ENCODE data around the gene SLC4A1.

Gene SLC4A1

DNA sequence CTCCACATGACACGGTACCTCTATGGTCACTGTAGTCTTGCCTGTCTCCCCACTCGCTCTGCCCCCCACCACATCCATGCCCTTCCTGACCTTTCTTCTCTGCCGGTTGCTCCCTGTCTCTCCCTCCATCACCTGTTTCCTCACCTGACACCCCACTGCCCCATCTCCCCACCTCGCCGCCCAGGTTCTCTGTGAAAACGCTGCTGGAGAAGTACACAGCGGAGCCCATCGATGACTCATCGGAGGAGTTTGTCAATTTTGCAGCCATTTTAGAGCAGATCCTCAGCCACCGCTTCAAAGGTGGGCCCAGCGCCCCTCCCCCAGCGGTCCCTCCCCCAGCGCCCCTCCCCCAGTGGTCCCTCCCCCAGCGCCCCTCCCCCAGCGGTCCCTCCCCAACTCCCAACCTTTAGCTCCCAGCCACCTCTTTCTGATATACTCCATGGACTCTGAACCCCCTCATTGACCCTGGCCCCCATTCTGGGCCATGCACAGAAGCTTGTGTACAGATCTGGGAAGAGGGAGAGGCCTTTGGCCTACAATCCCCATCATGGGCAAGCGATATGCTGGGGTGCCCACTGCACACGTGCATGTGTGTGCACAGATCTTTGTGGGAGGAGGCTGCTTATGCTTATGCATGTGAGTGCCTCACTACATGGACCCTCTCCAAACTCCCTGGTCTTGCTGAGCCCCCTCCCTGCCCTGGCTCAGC lies 44.6 kb upstream of the SLC4A1 start:
- H3K4me3 ChIP-seq (ENCODE audit: low read length) = no peak overlapping the region
- DNase-seq (ENCODE audit: low read depth) = no peak
- TF ChIP-seq, protein P1, sequence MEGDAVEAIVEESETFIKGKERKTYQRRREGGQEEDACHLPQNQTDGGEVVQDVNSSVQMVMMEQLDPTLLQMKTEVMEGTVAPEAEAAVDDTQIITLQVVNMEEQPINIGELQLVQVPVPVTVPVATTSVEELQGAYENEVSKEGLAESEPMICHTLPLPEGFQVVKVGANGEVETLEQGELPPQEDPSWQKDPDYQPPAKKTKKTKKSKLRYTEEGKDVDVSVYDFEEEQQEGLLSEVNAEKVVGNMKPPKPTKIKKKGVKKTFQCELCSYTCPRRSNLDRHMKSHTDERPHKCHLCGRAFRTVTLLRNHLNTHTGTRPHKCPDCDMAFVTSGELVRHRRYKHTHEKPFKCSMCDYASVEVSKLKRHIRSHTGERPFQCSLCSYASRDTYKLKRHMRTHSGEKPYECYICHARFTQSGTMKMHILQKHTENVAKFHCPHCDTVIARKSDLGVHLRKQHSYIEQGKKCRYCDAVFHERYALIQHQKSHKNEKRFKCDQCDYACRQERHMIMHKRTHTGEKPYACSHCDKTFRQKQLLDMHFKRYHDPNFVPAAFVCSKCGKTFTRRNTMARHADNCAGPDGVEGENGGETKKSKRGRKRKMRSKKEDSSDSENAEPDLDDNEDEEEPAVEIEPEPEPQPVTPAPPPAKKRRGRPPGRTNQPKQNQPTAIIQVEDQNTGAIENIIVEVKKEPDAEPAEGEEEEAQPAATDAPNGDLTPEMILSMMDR (conservative IDR thresholded peaks at IDR 0.05; ENCODE audit: low read depth, low read length) = no peak

DNA sequence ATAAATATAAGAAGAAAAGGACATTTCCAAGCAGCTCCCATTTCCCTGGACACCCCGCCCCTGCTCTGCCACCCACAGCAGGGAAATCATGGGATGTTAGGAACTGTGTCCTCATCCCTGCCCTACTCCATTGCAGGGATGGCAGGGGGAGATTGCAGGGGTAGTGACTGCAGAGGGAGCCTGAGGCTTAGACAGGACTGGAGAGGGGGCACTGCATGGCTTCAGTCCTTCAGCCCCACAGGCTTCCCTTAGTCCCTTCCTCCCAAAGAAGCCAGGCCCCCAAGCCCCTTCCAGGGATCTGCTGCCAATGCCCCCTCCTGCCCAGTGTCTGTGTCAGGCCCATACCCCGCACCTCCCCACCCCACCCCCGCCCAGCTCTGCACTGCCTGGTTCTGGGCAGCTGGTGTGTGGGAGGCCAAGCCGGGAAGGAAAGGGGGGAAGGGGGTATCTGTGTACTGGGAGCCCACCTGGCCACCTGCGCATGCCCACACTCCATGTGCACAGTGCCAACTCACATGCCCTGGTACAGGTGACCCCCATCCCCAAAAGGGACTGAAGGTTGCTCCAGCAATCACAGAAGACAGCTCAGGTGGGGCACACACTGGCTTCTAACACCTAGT lies 43.7 kb upstream of the SLC4A1 start:
- TF ChIP-seq, protein P1 (conservative IDR thresholded peaks at IDR 0.05; ENCODE audit: low read depth, low read length) = no peak
- no peak for DNase-seq (ENCODE audit: low read depth)
- no peak overlapping the region for H3K4me3 ChIP-seq (ENCODE audit: low read length)

DNA sequence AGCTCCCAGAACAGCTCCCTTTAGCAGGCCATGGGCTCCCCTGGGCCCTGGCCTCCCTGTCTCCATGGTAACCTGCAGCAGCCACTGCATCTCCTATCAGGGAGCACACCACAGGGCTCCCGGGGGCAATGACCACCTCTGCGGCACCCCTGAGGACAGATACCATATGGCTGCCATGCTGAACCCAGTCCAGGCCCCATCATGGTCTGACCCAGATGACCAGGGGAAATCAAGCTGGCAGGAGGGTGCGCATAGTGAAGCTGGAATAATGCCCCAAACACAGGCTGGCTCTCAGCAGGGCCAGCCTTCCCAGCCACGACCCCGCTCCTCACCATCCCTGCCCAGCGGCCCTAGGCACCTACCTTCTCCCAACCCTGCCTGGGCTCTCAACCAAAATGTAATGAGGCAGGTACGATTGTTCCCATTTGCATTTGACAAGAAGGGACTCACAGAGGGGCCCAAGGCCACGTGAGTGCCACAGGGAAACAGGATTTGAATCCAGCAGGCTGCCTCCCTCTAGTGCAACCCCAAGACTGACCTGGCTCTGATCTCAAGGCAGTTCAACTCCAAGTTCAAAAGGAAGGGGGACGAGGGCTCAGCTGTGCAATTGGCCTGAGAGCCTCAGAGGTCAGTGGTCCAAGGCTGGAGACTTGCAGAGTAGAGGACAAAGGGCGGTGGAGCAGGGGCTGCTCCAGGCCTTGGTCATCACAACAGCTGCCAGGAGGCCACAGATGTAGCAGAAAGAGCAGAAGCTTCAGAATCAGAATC lies 42.9 kb upstream of the SLC4A1 start:
- TF ChIP-seq, protein P1 (conservative IDR thresholded peaks at IDR 0.05; ENCODE audit: low read depth, low read length) = no peak
- H3K4me3 ChIP-seq (ENCODE audit: low read length) = no peak overlapping the region
- no peak for DNase-seq (ENCODE audit: low read depth)

DNA sequence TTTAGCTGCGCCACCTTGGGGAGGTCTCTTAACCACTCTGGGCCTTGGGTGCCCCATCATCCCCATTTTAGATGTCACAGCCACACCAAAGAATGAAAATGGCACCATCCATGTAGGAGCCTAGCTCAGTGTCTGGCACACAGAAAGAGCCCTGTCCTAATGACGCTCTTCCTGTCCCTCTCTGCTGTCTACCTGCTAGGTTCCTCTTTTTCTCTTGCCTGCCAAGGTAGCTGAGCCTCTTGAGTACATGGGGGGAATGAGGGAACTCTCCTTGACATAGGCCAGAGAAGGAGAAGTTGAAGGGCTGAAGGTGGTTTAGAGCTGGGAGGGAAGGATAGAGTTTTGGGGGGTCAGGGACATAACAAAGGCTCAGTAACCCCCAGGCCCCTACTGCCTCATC lies 42.3 kb upstream of the SLC4A1 start:
- TF ChIP-seq, protein P1 (conservative IDR thresholded peaks at IDR 0.05; ENCODE audit: low read depth, low read length) = no peak
- DNase-seq (ENCODE audit: low read depth) = no peak
- H3K4me3 ChIP-seq (ENCODE audit: low read length) = no peak overlapping the region

DNA sequence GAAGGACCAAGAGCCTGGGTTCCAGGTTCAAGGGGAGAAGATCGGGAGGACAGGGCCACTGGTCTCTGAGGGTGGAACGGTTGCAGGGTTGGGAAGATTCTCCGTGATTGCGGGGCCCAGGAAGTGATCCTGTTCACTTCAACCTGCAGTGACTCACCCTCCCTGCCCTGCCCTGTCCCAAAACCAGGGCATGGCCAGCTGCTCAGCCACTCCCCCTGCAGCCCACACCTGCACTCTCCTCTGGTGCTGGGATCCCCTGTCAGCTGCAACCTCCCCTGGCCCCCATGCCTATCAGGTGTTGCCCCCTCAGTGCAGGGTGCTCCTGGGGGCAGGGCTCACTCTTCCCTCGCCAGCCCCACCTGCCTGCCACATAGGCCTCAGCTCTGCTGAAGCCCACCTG lies 41.5 kb upstream of the SLC4A1 start:
- H3K4me3 ChIP-seq (ENCODE audit: low read length) = no peak overlapping the region
- DNase-seq (ENCODE audit: low read depth) = no peak
- TF ChIP-seq, protein P1 (conservative IDR thresholded peaks at IDR 0.05; ENCODE audit: low read depth, low read length) = no peak

DNA sequence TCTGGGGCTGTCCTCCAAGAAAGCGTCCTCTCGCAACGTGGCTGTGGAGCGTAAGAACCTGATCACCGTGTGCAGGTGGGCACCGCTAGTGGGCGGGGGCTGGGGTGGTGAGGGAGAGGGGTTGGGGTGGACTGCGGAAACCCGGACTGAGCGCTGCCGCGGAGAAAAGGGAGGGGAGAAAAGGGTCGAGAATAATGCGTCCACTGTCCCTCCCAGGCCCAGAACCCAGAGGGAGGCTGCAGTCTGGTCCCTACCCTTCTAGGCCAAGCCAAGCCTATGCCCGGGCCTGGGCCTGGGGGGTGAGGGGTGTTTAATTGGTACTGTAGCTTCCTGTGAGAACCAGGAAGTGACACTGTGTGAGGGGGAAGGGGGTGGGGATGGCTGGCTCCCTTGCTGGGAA lies 40.9 kb upstream of the SLC4A1 start:
- no peak for DNase-seq (ENCODE audit: low read depth)
- no peak overlapping the region for H3K4me3 ChIP-seq (ENCODE audit: low read length)
- TF ChIP-seq, protein P1 (conservative IDR thresholded peaks at IDR 0.05; ENCODE audit: low read depth, low read length) = no peak
